ENCODE measurements around the gene UBD.

The UBD gene

DNA sequence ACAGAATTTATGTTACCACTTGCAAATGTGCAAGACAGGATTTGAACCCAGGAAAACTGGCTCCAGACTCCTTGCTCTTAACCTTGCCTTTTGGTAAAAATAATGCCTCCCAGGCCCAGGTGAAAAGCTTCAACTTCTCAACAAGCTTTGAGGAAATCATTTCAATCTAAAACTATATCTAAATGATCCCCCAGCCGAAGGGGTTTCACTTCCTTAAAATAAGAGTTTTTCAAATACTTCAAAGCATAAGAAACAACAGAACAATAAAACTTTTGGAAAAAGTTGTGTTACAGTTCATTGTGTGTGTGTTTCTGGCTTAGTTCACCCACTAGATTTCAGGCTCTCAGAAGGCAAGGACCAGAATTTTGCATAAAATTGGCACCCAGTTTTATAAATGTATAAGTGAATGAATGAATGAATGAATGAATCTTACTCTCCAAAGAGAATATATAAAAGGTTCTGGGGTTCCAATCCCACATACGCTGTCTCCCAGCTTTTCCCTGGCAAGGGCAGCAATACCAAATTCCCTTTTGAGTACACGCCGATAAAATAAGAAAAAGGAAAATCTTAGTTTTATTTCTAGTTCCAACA, 30.8 kb upstream of the UBD start:
- H3K27ac ChIP-seq: no peak overlapping the region
- no peak overlapping the region for H3K4me3 ChIP-seq (ENCODE audit: low read depth in 1 of 2, low read length in 1 of 2)
- no peaks in the 10 kb centered on the region for H3K9me3 ChIP-seq
- TF ChIP-seq, protein P1, sequence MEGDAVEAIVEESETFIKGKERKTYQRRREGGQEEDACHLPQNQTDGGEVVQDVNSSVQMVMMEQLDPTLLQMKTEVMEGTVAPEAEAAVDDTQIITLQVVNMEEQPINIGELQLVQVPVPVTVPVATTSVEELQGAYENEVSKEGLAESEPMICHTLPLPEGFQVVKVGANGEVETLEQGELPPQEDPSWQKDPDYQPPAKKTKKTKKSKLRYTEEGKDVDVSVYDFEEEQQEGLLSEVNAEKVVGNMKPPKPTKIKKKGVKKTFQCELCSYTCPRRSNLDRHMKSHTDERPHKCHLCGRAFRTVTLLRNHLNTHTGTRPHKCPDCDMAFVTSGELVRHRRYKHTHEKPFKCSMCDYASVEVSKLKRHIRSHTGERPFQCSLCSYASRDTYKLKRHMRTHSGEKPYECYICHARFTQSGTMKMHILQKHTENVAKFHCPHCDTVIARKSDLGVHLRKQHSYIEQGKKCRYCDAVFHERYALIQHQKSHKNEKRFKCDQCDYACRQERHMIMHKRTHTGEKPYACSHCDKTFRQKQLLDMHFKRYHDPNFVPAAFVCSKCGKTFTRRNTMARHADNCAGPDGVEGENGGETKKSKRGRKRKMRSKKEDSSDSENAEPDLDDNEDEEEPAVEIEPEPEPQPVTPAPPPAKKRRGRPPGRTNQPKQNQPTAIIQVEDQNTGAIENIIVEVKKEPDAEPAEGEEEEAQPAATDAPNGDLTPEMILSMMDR (IDR thresholded peaks at IDR 0.05): no peak
- H3K36me3 ChIP-seq: no peaks in the 10 kb centered on the region
- no peaks in the 10 kb centered on the region for H3K4me1 ChIP-seq (ENCODE audit: control insufficient read depth in 1 of 2, insufficient read depth in 1 of 2, low read depth in 1 of 2, low read length in 1 of 2)
- peaks cover 29% of the 10 kb centered on the region for H3K27me3 ChIP-seq

DNA sequence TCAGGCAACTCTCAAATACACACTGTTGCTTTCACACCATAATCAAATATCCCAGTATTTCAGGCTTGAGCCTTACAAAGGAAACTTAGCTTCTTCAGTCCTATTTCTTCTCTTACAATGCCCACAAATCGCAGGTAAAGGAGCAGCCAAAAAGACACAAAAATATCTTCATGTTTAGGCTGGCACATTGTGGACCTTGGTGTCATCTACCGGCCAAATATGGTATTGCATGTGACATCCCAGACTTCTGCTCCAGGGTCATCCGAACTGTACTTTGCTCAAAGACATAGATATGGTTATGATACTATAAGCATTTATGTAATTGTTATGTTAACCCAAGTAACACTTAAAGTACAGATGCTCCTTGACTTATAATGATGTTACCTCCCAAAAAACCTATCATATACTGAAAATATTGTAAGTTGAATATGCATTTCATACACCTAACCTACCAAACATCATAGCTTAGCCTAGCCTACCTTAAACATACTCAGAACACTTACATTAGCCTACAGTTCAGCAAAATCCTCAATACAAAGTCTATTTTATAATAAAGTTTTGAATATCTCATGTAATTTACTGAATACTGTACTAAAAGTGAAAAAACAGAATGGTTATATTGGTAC, 30.0 kb upstream of the UBD start:
- H3K4me3 ChIP-seq (ENCODE audit: low read depth in 1 of 2, low read length in 1 of 2): no peak overlapping the region
- no peaks in the 10 kb centered on the region for H3K9me3 ChIP-seq
- no peaks in the 10 kb centered on the region for H3K36me3 ChIP-seq
- TF ChIP-seq, protein P1 (IDR thresholded peaks at IDR 0.05): peak; percentile 75
- no peak overlapping the region for H3K27ac ChIP-seq
- no peaks in the 10 kb centered on the region for H3K4me1 ChIP-seq (ENCODE audit: control insufficient read depth in 1 of 2, insufficient read depth in 1 of 2, low read depth in 1 of 2, low read length in 1 of 2)
- H3K27me3 ChIP-seq: peaks cover 32% of the 10 kb centered on the region

DNA sequence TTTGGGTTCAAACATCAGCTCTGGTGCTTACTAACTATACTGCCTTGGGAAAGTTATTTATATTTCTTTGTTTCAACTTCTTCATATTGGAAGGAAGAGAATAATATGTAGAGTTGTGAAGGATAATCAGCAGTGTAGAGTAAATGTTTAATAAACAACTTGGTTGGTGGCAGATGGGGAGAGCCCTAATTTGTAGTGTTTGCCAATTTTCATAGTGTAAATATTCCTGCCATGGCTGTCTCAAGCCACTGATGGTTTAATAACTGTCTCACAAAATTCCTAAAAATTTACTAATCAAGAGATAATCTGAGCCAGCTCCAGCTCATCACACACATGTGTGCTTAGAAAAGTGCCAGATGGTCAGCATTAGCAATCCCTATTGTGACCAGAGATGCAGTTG, 25.3 kb upstream of the UBD start, which contains the start of gene OR2H2:
Gene OR2H2 (plus strand): TSS at position 301 of the 400 bp plus-strand sequence. CDS start 2,824 bp downstream, outside the sequence.
- TF ChIP-seq, protein P1 (IDR thresholded peaks at IDR 0.05): no peak
- H3K9me3 ChIP-seq: no peaks in the 10 kb centered on the region
- H3K4me3 ChIP-seq (ENCODE audit: low read depth in 1 of 2, low read length in 1 of 2): no peak within 1 kb of the TSS
- peaks cover 30% of the 10 kb centered on the region for H3K27me3 ChIP-seq
- no peaks in the 10 kb centered on the region for H3K36me3 ChIP-seq
- no peak within 1 kb of the TSS for H3K27ac ChIP-seq
- H3K4me1 ChIP-seq (ENCODE audit: control insufficient read depth in 1 of 2, insufficient read depth in 1 of 2, low read depth in 1 of 2, low read length in 1 of 2): no peaks in the 10 kb centered on the region

DNA sequence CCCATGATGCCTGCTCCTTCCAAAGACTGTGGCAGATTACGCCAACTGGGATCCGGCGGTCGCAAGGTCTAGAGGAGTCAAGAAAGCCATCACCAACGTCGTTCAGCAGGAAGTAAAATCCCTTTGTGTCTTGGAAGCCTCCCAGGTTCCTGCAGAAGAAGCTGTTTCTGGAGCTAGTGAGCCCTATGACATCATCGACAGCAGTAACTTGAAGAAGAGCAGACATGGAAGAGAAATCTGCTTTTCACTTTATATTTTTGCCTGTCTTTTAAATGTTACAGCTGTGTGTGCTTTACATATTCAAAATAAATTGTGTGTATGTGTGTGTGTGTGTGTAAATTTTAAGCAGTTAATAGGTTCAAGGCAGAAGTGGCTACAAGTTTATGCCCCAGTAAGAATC, 18.0 kb upstream of the UBD start:
- TF ChIP-seq, protein P1 (IDR thresholded peaks at IDR 0.05): no peak
- peaks cover 54% of the 10 kb centered on the region for H3K27me3 ChIP-seq
- no peaks in the 10 kb centered on the region for H3K4me1 ChIP-seq (ENCODE audit: control insufficient read depth in 1 of 2, insufficient read depth in 1 of 2, low read depth in 1 of 2, low read length in 1 of 2)

DNA sequence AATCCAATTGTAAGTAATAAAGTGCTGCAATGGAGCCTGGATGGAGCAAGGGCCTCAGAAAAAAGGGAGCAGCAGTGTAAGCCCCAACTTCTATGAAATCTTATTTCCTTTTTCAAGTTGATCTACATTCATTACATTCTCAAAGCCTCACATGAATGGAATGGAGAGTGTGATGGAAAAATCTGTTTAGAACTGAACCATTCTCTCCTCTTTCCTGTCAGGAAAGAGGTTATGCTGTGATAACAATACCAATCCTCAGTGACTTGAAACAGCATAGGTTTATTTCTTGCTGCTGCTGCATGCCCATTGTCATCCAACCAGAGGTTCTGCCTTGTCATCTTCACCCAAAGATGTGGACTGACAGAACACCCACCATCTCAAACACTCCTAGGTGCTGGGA, 16.5 kb upstream of the UBD start:
- H3K9me3 ChIP-seq: no peaks in the 10 kb centered on the region
- H3K27me3 ChIP-seq: peaks cover 59% of the 10 kb centered on the region
- no peaks in the 10 kb centered on the region for H3K36me3 ChIP-seq
- no peaks in the 10 kb centered on the region for H3K4me1 ChIP-seq (ENCODE audit: control insufficient read depth in 1 of 2, insufficient read depth in 1 of 2, low read depth in 1 of 2, low read length in 1 of 2)
- TF ChIP-seq, protein P1 (IDR thresholded peaks at IDR 0.05): no peak
- no peak overlapping the region for H3K4me3 ChIP-seq (ENCODE audit: low read depth in 1 of 2, low read length in 1 of 2)
- H3K27ac ChIP-seq: no peak overlapping the region

More for the DNA sequence above, 18.0 kb upstream of the UBD start:
- Histone ChIP-seq H3K4me3 (ENCODE audit: low read depth in 1 of 2, low read length in 1 of 2) (no peak overlapping the region), H3K27ac (no peak overlapping the region), H3K36me3 (no peaks in the 10 kb centered on the region), H3K9me3 (no peaks in the 10 kb centered on the region)

All from neutrophil (primary cell).